Testis (tissue), 3 donors: ENCODE measurements around the gene CNTRL. TPM values are rescaled to one million over a fixed set of nuclear protein-coding genes. Genes with fewer than 3 reads are reported as not detected.

Experiments
- DNase-seq: peaks from one replicate; pipeline ENCODE4 v3.0.0-alpha.2; 2019
- H3K27ac ChIP-seq, 2 donors: fragments of 200-600 bp; sonication (generic); one replicate each; pipeline ENCODE4 v1.5.1; 2019
- H3K27me3 ChIP-seq: fragments of 200-600 bp; sonication (generic); one replicate; pipeline ENCODE4 v1.5.1; 2019
- H3K36me3 ChIP-seq: fragments of 200-600 bp; sonication (generic); one replicate; pipeline ENCODE4 v1.5.1; 2017; ENCODE audit warnings: low read depth; ENCODE audit errors: missing control alignments
- H3K4me1 ChIP-seq: fragments of 200-600 bp; sonication (generic); one replicate; pipeline ENCODE4 v1.5.1; 2019
- H3K4me3 ChIP-seq, 2 donors: fragments of 200-600 bp; sonication (generic); one replicate each; pipeline ENCODE4 v1.5.1; 2017 to 2019
- H3K9me3 ChIP-seq: fragments of 200-600 bp; sonication (generic); one replicate; pipeline ENCODE4 v1.5.1; 2017
- POLR2A ChIP-seq: fragments of 450-650 bp; IDR thresholded peaks from one replicate; pipeline ENCODE4 v1.6.1; 2017; ENCODE audit warnings: antibody characterized with exemption, mild to moderate bottlenecking, moderate library complexity
- WGBS, 2 donors: methylation state at CpG; one replicate each; pipeline ENCODE4 v1.1.5; 2018; 5-methylcytosine and 5-hydroxymethylcytosine counted together
- intact Hi-C: fragments of 100-400 bp; cut with DNase I; formaldehyde crosslinking; loops from one replicate; pipeline ENCODE4 v1.15.1; 2023; ENCODE audit warnings: low total_unique reads
- polyA plus RNA-seq: library from polyadenylated mRNA; stranded (reverse); fragments of 350-450 nt; fragmentation: Illumina TruSeq; extraction: RNeasy Lipid Tissue Mini Kit (QIAGEN cat#74804); gene quantifications from one replicate; pipeline ENCODE4 v1.2.3, GENCODE V29; 2014; ENCODE audit warnings: low read depth, low replicate concordance; ENCODE audit not compliant: insufficient read depth
- total RNA-seq, 2 donors: library from RNA; depleted of rRNA; stranded (reverse); fragments of >200 nt; gene quantifications; one replicate each; pipeline ENCODE4 v1.2.3, GENCODE V29; 2016
- TF ChIP-seq, protein P1 (sequence below), 3 experiments: fragments of 450-650 bp in 2 of 3; fragments of 200-600 bp in 1 of 3; sonication (generic) in 1 of 3; IDR thresholded peaks; one replicate each; pipeline ENCODE4 v1.5.1; 2016 to 2019; ENCODE audit warnings: antibody characterized with exemption in 3 of 3, mild to moderate bottlenecking in 2 of 3, moderate library complexity in 1 of 3

CNTRL gene
- total and polyA plus RNA-seq, 3 donors from 2014 or later = 42.4 to 94.7 (median 57.7) TPM

DNA sequence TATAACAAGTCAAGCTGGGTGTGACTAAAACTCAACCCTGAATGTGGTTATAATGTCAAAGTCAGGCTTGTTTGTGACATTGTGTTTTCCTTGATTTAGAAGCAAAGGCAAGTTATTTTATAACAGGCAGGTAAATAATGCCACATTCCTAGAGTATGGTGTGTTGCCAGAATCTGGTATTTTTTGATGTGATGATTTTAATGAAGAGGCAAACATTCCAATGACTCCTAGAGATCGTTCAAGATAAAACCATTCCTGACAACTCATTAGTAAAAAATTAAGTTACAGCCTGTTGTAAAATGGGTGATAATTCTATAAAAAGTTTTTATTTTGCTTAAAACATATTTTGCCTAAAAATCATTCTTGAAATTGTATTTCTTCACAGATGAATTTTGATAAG lies 67.0 kb downstream of the CNTRL start:
- no peak overlapping the region for H3K27ac ChIP-seq
- no peaks in the 10 kb centered on the region for H3K9me3 ChIP-seq
- H3K36me3 ChIP-seq = no peaks in the 10 kb centered on the region
- TF ChIP-seq, protein P1, sequence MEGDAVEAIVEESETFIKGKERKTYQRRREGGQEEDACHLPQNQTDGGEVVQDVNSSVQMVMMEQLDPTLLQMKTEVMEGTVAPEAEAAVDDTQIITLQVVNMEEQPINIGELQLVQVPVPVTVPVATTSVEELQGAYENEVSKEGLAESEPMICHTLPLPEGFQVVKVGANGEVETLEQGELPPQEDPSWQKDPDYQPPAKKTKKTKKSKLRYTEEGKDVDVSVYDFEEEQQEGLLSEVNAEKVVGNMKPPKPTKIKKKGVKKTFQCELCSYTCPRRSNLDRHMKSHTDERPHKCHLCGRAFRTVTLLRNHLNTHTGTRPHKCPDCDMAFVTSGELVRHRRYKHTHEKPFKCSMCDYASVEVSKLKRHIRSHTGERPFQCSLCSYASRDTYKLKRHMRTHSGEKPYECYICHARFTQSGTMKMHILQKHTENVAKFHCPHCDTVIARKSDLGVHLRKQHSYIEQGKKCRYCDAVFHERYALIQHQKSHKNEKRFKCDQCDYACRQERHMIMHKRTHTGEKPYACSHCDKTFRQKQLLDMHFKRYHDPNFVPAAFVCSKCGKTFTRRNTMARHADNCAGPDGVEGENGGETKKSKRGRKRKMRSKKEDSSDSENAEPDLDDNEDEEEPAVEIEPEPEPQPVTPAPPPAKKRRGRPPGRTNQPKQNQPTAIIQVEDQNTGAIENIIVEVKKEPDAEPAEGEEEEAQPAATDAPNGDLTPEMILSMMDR (IDR thresholded peaks at IDR 0.05) = no peak
- TF ChIP-seq POLR2A = no peak
- no peak for DNase-seq
- 59 to 76% methylated on average over 1 of the region's 1 CpG for WGBS, 2 donors
- H3K27me3 ChIP-seq = no peaks in the 10 kb centered on the region
- intact Hi-C loops = no loop called here
- no peaks in the 10 kb centered on the region for H3K4me1 ChIP-seq
- H3K4me3 ChIP-seq = no peak overlapping the region

DNA sequence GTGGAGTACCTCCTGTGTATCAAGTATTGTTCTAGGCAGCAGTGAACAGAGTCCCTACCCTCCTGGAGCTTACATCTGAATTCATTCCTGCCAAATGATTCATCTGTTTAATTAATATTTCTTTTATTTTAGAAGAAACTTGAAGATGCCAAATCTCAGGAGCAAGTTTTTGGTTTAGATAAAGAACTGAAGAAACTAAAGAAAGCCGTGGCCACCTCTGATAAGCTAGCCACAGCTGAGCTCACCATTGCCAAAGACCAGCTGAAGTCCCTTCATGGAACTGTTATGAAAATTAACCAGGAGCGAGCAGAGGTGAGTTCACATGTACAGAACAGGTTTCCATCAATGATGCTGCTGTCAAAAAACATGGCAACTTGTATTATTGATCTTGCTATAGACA lies 69.0 kb downstream of the CNTRL start:
- H3K9me3 ChIP-seq = no peaks in the 10 kb centered on the region
- no peak for DNase-seq
- intact Hi-C loops = no loop called here
- H3K27me3 ChIP-seq = no peaks in the 10 kb centered on the region
- no peak overlapping the region for H3K4me3 ChIP-seq
- no peak overlapping the region for H3K27ac ChIP-seq
- WGBS, 2 donors = 92 to 96% methylated on average over 2 of the region's 2 CpGs
- TF ChIP-seq, protein P1 (IDR thresholded peaks at IDR 0.05) = no peak
- TF ChIP-seq POLR2A = no peak
- H3K36me3 ChIP-seq = no peaks in the 10 kb centered on the region
- H3K4me1 ChIP-seq = no peaks in the 10 kb centered on the region

DNA sequence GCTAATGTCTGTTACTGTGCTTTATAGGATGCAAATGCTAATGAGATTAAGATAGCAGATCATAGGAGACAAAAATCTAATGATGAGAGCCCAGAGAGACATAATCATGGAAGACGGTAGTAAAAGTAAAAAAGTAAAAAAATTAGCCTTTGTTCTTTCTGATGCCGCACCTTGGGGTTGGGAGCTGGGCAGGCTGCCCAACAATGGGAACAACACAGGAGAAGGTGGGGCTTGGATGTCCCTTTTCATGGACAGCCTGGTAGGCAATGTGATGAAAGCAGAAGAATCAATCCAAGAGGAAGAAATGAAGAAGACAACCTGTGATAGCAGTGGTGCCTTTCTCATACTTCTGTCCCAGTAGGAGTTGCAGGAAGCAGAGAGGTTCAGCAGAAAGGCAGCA lies 69.7 kb downstream of the CNTRL start:
- Histone ChIP-seq H3K4me3 (no peak overlapping the region), H3K27me3 (no peaks in the 10 kb centered on the region), H3K27ac (no peak overlapping the region), H3K9me3 (no peaks in the 10 kb centered on the region), H3K4me1 (no peaks in the 10 kb centered on the region), H3K36me3 (no peaks in the 10 kb centered on the region)
- DNase-seq = no peak
- 93 to 94% methylated on average over 2 of the region's 2 CpGs for WGBS, 2 donors
- intact Hi-C loops = no loop called here
- TF ChIP-seq, protein P1 (IDR thresholded peaks at IDR 0.05) = no peak
- TF ChIP-seq POLR2A = no peak

DNA sequence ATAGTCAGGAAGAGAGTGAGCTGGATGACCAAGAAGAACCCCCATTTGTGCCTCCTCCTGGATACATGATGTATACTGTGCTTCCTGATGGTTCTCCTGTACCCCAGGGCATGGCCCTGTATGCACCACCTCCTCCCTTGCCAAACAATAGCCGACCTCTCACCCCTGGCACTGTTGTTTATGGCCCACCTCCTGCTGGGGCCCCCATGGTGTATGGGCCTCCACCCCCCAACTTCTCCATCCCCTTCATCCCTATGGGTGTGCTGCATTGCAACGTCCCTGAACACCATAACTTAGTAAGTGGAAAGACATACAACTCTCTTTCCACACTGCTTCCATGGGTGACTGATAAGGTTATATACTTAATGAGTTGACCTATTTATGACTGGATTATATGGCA lies 75.4 kb downstream of the CNTRL start:
- H3K4me1 ChIP-seq = no peaks in the 10 kb centered on the region
- no peaks in the 10 kb centered on the region for H3K27me3 ChIP-seq
- no peak for DNase-seq
- H3K36me3 ChIP-seq = no peaks in the 10 kb centered on the region
- no peak for TF ChIP-seq POLR2A
- TF ChIP-seq, protein P1 (IDR thresholded peaks at IDR 0.05) = no peak
- H3K9me3 ChIP-seq = no peaks in the 10 kb centered on the region
- intact Hi-C loops = no loop called here
- no peak overlapping the region for H3K4me3 ChIP-seq
- no peak overlapping the region for H3K27ac ChIP-seq
- WGBS, 2 donors = 52 to 60% methylated on average over 2 of the region's 2 CpGs

DNA sequence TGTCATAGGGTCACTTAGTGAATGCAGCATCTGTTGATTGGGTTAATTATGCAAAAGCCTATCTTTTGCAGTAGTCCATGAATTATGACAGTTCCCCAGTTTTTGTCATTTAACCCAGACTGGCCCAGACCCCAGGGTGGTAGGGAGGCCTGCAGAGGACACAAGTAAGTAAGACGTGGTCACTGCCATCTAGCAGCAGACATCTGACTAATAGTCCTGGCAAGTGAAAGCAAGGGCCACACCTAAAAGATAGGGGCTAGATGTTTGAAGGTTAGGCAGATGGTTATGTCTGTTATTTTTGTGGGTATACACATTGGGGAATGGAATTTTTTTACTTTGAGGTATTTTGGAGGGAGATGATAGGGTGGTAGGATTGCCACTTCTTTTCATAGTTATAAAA lies 78.9 kb downstream of the CNTRL start:
- no peak for TF ChIP-seq POLR2A
- TF ChIP-seq, protein P1 (IDR thresholded peaks at IDR 0.05) = no peak
- Histone ChIP-seq H3K4me1 (no peaks in the 10 kb centered on the region), H3K27me3 (no peaks in the 10 kb centered on the region), H3K9me3 (no peaks in the 10 kb centered on the region), H3K36me3 (no peaks in the 10 kb centered on the region), H3K4me3 (no peak overlapping the region), H3K27ac (no peak overlapping the region)
- intact Hi-C loops = no loop called here
- DNase-seq = no peak
- 75 to 93% methylated on average over 1 of the region's 1 CpG for WGBS, 2 donors
